Kidney epithelial cell (primary cell): ENCODE results near the gene LEF1. TPM values are rescaled to one million over a fixed set of nuclear protein-coding genes. Genes with fewer than 3 reads are reported as not detected.

Experiments used
- DNase-seq: peaks from one replicate; pipeline ENCODE4 v3.0.0-alpha.2; 2010; ENCODE audit warnings: low read depth
- H3K27me3 ChIP-seq: 2 replicates; pipeline ENCODE4 v1.6.0; 2011; ENCODE audit warnings: low read length; ENCODE audit not compliant: control insufficient read depth, insufficient read depth
- H3K36me3 ChIP-seq: 2 replicates; pipeline ENCODE4 v1.5.1; 2011; ENCODE audit warnings: low read length; ENCODE audit not compliant: control insufficient read depth, insufficient read depth
- H3K4me3 ChIP-seq: 2 replicates; pipeline ENCODE4 v1.5.1; 2011; ENCODE audit warnings: low read depth, mild to moderate bottlenecking, control low read depth, low read length
- CTCF ChIP-seq: IDR thresholded peaks from 2 replicates; pipeline ENCODE4 v1.5.1; 2011; ENCODE audit warnings: mild to moderate bottlenecking, moderate library complexity, low read length, control low read depth, inconsistent platforms; ENCODE audit not compliant: insufficient read depth, poor library complexity, severe bottlenecking
- total RNA-seq: library from RNA; depleted of rRNA; stranded (reverse); fragments of >200 nt; gene quantifications from 2 replicates; pipeline ENCODE4 v1.2.3, GENCODE V29; 2015

LEF1 gene
- total RNA-seq, 1 donor from 2014 or later, result 13.2 TPM

- no peak for TF ChIP-seq CTCF
- no peak overlapping the region for H3K4me3 ChIP-seq
- no peak for DNase-seq
- H3K27me3 ChIP-seq, result no peaks in the 10 kb centered on the region
- H3K36me3 ChIP-seq, result no peaks in the 10 kb centered on the region
These were observed 24.3 kb downstream of the LEF1 start for GRCh38 chr4:108144451-108144850.

DNA sequence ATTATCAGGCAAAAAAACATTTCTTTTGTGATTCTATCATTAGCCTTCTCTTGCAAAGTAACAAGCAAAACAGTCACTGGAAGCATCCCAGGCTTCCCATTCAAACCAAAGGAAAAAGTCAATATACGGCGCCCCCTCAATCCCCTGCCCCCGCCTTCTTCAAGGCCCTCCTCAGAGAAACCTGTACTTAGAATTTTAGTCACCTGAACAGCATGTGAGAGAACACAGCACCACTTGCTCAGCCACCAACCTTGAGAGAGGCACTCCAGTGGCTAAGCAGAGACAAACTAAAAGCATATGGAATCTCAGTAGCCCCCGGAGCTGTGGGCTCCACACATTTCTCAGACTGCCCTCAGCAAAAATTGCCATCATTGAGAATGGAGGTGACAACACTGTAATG lies 25.2 kb downstream of the LEF1 start:
- Histone ChIP-seq H3K27me3 (no peaks in the 10 kb centered on the region), H3K4me3 (no peak overlapping the region), H3K36me3 (no peaks in the 10 kb centered on the region)
- no peak for DNase-seq
- TF ChIP-seq CTCF, result no peak

GRCh38 chr4:108142870-108143269 lies 25.9 kb downstream of the LEF1 start:
- no peak for DNase-seq
- H3K4me3 ChIP-seq, result no peak overlapping the region
- no peaks in the 10 kb centered on the region for H3K27me3 ChIP-seq
- no peaks in the 10 kb centered on the region for H3K36me3 ChIP-seq
- TF ChIP-seq CTCF, result no peak

- Histone ChIP-seq H3K36me3 (no peaks in the 10 kb centered on the region), H3K27me3 (no peaks in the 10 kb centered on the region), H3K4me3 (no peak overlapping the region)
- DNase-seq, result no peak
- TF ChIP-seq CTCF, result no peak
These were observed 27.4 kb downstream of the LEF1 start for GRCh38 chr4:108141213-108141950.

- H3K27me3 ChIP-seq, result no peaks in the 10 kb centered on the region
- no peak overlapping the region for H3K4me3 ChIP-seq
- no peaks in the 10 kb centered on the region for H3K36me3 ChIP-seq
- TF ChIP-seq CTCF, result no peak
- no peak for DNase-seq
These were observed 28.4 kb downstream of the LEF1 start for GRCh38 chr4:108140328-108140727.

DNA sequence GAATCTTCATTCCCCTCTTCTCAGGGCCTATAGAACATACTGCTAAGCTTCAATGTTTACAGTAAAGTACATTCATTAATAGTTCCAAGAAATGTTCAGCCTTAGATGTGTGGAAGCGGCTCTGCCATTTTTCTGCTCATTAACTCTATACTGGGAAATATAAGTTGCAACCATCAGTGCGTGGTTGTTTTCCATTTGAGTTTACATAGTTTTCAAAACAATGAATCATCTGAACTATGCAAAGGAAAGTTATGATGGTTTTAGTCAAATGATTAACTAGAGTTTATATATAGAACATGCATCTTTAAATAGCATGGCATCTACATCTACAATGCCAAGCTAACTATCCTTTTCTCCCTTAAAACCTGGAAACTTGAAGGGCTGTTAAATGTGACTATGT lies 29.6 kb downstream of the LEF1 start:
- no peaks in the 10 kb centered on the region for H3K36me3 ChIP-seq
- TF ChIP-seq CTCF, result no peak
- no peak overlapping the region for H3K4me3 ChIP-seq
- no peak for DNase-seq
- H3K27me3 ChIP-seq, result no peaks in the 10 kb centered on the region
